Neural progenitor cell (in vitro differentiated cells): ENCODE results near the gene LSM3. TPM values are rescaled to one million over a fixed set of nuclear protein-coding genes. Genes with fewer than 3 reads are reported as not detected.

Experiments
- DNase-seq: peaks from one replicate; pipeline ENCODE4 v3.0.0-alpha.2; 2016; ENCODE audit warnings: low spot score
- H2AFZ ChIP-seq: fragments of 200-600 bp; sonication (generic); replicated peaks from 2 replicates; pipeline ENCODE4 v1.6.1; 2016; ENCODE audit warnings: antibody characterized with exemption
- H3F3A ChIP-seq: fragments of 200-600 bp; sonication (generic); 2 replicates; pipeline ENCODE4 v1.6.1; 2016; ENCODE audit warnings: antibody characterized with exemption, low read depth
- H3K27ac ChIP-seq: fragments of 200-600 bp; sonication (generic); 2 replicates; pipeline ENCODE4 v1.5.1; 2016; ENCODE audit warnings: mild to moderate bottlenecking
- H3K27me3 ChIP-seq: fragments of 200-600 bp; sonication (generic); 2 replicates; pipeline ENCODE4 v1.6.1; 2016; ENCODE audit warnings: mild to moderate bottlenecking, moderate library complexity
- H3K36me3 ChIP-seq: fragments of 200-600 bp; sonication (generic); 2 replicates; pipeline ENCODE4 v1.5.1; 2016
- H3K4me1 ChIP-seq: fragments of 200-600 bp; sonication (generic); 2 replicates; pipeline ENCODE4 v1.6.1; 2016; ENCODE audit warnings: mixed run types
- H3K4me2 ChIP-seq: fragments of 200-600 bp; sonication (generic); 2 replicates; pipeline ENCODE4 v1.6.1; 2016
- H3K4me3 ChIP-seq: fragments of 200-600 bp; sonication (generic); 2 replicates; pipeline ENCODE4 v1.5.1; 2016
- H3K79me2 ChIP-seq: fragments of 200-600 bp; sonication (generic); 2 replicates; pipeline ENCODE4 v1.6.1; 2016; ENCODE audit warnings: low read depth
- H3K9ac ChIP-seq: fragments of 200-600 bp; sonication (generic); 2 replicates; pipeline ENCODE4 v1.6.1; 2016
- H3K9me3 ChIP-seq: fragments of 200-600 bp; sonication (generic); 2 replicates; pipeline ENCODE4 v1.5.1; 2016; ENCODE audit warnings: low read depth
- H4K20me1 ChIP-seq: fragments of 200-600 bp; sonication (generic); 2 replicates; pipeline ENCODE4 v1.6.1; 2016; ENCODE audit warnings: low read depth
- H3K27ac Mint-ChIP-seq: 3 replicates; pipeline ENCODE4 v1.8.0; 2021; ENCODE audit warnings: mixed read lengths
- H3K27me3 Mint-ChIP-seq: 2 replicates; pipeline ENCODE4 v1.8.0; 2022; ENCODE audit warnings: low read depth, mild to moderate bottlenecking, inconsistent platforms, moderate library complexity, mixed read lengths; ENCODE audit not compliant: insufficient read depth
- H3K36me3 Mint-ChIP-seq: 3 replicates; pipeline ENCODE4 v1.8.0; 2021; ENCODE audit warnings: mixed read lengths
- H3K4me1 Mint-ChIP-seq: 3 replicates; pipeline ENCODE4 v1.8.0; 2021; ENCODE audit warnings: mixed read lengths
- H3K4me3 Mint-ChIP-seq: 3 replicates; pipeline ENCODE4 v1.8.0; 2021; ENCODE audit warnings: mild to moderate bottlenecking, moderate library complexity, mixed read lengths
- H3K9me3 Mint-ChIP-seq: 3 replicates; pipeline ENCODE4 v1.8.0; 2020; ENCODE audit warnings: mixed read lengths
- CTCF ChIP-seq: fragments of 200-600 bp; sonication (generic); IDR thresholded peaks from 2 replicates; pipeline ENCODE4 v1.5.1; 2017; ENCODE audit warnings: antibody characterized with exemption, mild to moderate bottlenecking
- EZH2 ChIP-seq: fragments of 200-600 bp; sonication (generic); IDR thresholded peaks from 2 replicates; pipeline ENCODE4 v1.6.1; 2017; ENCODE audit warnings: antibody characterized with exemption, mild to moderate bottlenecking, moderate library complexity
- EZH2phosphoT487 ChIP-seq: fragments of 200-600 bp; sonication (generic); IDR thresholded peaks from 2 replicates; pipeline ENCODE4 v1.6.1; 2017; ENCODE audit warnings: antibody characterized with exemption
- total RNA-seq: library from RNA; depleted of rRNA; stranded (reverse); fragments of >200 nt; gene quantifications from 2 replicates; pipeline ENCODE4 v1.2.3, GENCODE V29; 2015; ENCODE audit warnings: low replicate concordance

The LSM3 gene
- total RNA-seq, 1 donor from 2014 or later: 36.2 TPM

GRCh38 chr3:14137445-14137844 lies 41.2 kb upstream of the LSM3 start:
- no peaks in the 10 kb centered on the region for H3K27me3 ChIP-seq
- no peaks in the 10 kb centered on the region for H3K4me1 Mint-ChIP-seq
- H3K27ac Mint-ChIP-seq: no peak overlapping the region
- H3K4me1 ChIP-seq: no peaks in the 10 kb centered on the region
- H4K20me1 ChIP-seq: no peaks in the 10 kb centered on the region
- no peaks in the 10 kb centered on the region for H3K9me3 Mint-ChIP-seq
- H2AFZ ChIP-seq: no peak overlapping the region
- H3K27ac ChIP-seq: no peak overlapping the region
- H3K79me2 ChIP-seq: no peaks in the 10 kb centered on the region
- no peak overlapping the region for H3K4me3 ChIP-seq
- peaks cover 28% of the 10 kb centered on the region for H3K36me3 Mint-ChIP-seq
- DNase-seq: no peak
- no peak overlapping the region for H3K4me3 Mint-ChIP-seq
- peaks cover 2% of the 10 kb centered on the region for H3K27me3 Mint-ChIP-seq
- TF ChIP-seq EZH2 (no peak), CTCF (no peak), EZH2phosphoT487 (no peak)
- H3K36me3 ChIP-seq: no peaks in the 10 kb centered on the region
- no peak overlapping the region for H3K9ac ChIP-seq
- H3K9me3 ChIP-seq: no peaks in the 10 kb centered on the region
- no peak overlapping the region for H3K4me2 ChIP-seq
- no peaks in the 10 kb centered on the region for H3F3A ChIP-seq

- peaks cover 3% of the 10 kb centered on the region for H3K4me1 Mint-ChIP-seq
- H3K4me3 ChIP-seq: no peak overlapping the region
- H3K9ac ChIP-seq: no peak overlapping the region
- no peaks in the 10 kb centered on the region for H3F3A ChIP-seq
- no peak overlapping the region for H3K4me2 ChIP-seq
- peaks cover 2% of the 10 kb centered on the region for H3K27me3 Mint-ChIP-seq
- no peak overlapping the region for H2AFZ ChIP-seq
- no peak for TF ChIP-seq EZH2
- H3K27ac ChIP-seq: no peak overlapping the region
- H3K4me1 ChIP-seq: no peaks in the 10 kb centered on the region
- DNase-seq: no peak
- H3K79me2 ChIP-seq: no peaks in the 10 kb centered on the region
- H4K20me1 ChIP-seq: no peaks in the 10 kb centered on the region
- H3K36me3 Mint-ChIP-seq: peaks cover 25% of the 10 kb centered on the region
- H3K9me3 Mint-ChIP-seq: no peaks in the 10 kb centered on the region
- H3K27me3 ChIP-seq: no peaks in the 10 kb centered on the region
- peak overlapping the region; percentile 40 for H3K27ac Mint-ChIP-seq
- H3K4me3 Mint-ChIP-seq: no peak overlapping the region
- no peaks in the 10 kb centered on the region for H3K36me3 ChIP-seq
- H3K9me3 ChIP-seq: no peaks in the 10 kb centered on the region
These were observed 40.3 kb upstream of the LSM3 start for GRCh38 chr3:14138109-14138877.

- peaks cover 7% of the 10 kb centered on the region for H3K4me1 Mint-ChIP-seq
- no peaks in the 10 kb centered on the region for H3K79me2 ChIP-seq
- no peaks in the 10 kb centered on the region for H3K9me3 ChIP-seq
- H3K27me3 Mint-ChIP-seq: peaks cover 2% of the 10 kb centered on the region
- H2AFZ ChIP-seq: no peak overlapping the region
- no peak for TF ChIP-seq EZH2
- no peak for TF ChIP-seq EZH2phosphoT487
- no peak for TF ChIP-seq CTCF
- H3F3A ChIP-seq: no peaks in the 10 kb centered on the region
- no peak overlapping the region for H3K9ac ChIP-seq
- H3K9me3 Mint-ChIP-seq: no peaks in the 10 kb centered on the region
- no peak overlapping the region for H3K4me2 ChIP-seq
- no peaks in the 10 kb centered on the region for H3K36me3 ChIP-seq
- no peaks in the 10 kb centered on the region for H4K20me1 ChIP-seq
- peak overlapping the region; percentile 50 for H3K27ac Mint-ChIP-seq
- no peaks in the 10 kb centered on the region for H3K4me1 ChIP-seq
- DNase-seq: no peak
- H3K4me3 ChIP-seq: no peak overlapping the region
- no peak overlapping the region for H3K27ac ChIP-seq
- H3K27me3 ChIP-seq: no peaks in the 10 kb centered on the region
- H3K4me3 Mint-ChIP-seq: no peak overlapping the region
- peaks cover 24% of the 10 kb centered on the region for H3K36me3 Mint-ChIP-seq
These were observed 39.5 kb upstream of the LSM3 start for GRCh38 chr3:14138878-14139655.
